ENCODE data around the gene TOP1. TPM values are rescaled to one million over a fixed set of nuclear protein-coding genes. Genes with fewer than 3 reads are reported as not detected.

The TOP1 gene
- total and polyA plus RNA-seq, 9 of the 15 experiments (the other 6 are each of a cell fraction or from before 2014, with no cell fraction given), result 26.4 to 127 (median 39.6) TPM

DNA sequence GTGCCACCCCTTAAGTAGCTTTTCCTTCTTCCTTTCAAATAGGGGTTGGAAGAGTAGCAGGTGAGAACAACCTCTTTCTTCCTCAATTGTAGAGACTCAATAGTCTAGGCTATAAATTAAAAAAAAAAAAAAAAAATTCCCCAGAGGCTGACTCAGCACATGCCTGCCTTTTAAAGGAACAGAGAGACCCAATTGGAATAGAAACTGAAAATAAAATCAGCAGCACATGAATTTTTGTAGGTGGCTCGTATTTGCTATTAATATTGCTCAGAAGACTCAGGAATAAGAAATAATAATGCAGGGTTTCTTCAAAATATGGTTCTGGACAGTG is 19.3 kb downstream of the TOP1 start (continued):
- TF ChIP-seq, protein P1, sequence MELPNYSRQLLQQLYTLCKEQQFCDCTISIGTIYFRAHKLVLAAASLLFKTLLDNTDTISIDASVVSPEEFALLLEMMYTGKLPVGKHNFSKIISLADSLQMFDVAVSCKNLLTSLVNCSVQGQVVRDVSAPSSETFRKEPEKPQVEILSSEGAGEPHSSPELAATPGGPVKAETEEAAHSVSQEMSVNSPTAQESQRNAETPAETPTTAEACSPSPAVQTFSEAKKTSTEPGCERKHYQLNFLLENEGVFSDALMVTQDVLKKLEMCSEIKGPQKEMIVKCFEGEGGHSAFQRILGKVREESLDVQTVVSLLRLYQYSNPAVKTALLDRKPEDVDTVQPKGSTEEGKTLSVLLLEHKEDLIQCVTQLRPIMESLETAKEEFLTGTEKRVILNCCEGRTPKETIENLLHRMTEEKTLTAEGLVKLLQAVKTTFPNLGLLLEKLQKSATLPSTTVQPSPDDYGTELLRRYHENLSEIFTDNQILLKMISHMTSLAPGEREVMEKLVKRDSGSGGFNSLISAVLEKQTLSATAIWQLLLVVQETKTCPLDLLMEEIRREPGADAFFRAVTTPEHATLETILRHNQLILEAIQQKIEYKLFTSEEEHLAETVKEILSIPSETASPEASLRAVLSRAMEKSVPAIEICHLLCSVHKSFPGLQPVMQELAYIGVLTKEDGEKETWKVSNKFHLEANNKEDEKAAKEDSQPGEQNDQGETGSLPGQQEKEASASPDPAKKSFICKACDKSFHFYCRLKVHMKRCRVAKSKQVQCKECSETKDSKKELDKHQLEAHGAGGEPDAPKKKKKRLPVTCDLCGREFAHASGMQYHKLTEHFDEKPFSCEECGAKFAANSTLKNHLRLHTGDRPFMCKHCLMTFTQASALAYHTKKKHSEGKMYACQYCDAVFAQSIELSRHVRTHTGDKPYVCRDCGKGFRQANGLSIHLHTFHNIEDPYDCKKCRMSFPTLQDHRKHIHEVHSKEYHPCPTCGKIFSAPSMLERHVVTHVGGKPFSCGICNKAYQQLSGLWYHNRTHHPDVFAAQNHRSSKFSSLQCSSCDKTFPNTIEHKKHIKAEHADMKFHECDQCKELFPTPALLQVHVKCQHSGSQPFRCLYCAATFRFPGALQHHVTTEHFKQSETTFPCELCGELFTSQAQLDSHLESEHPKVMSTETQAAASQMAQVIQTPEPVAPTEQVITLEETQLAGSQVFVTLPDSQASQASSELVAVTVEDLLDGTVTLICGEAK (IDR thresholded peaks at IDR 0.05), result no peak
- TF ChIP-seq, protein P1 (CRISPR knock-in tag; IDR thresholded peaks at IDR 0.05), result no peak
- TF ChIP-seq C11orf30 (IDR thresholded peaks at IDR 0.05; ENCODE audit: low read depth) (peak; percentile 96), ZNF77 (CRISPR knock-in tag; IDR thresholded peaks at IDR 0.05) (no peak), FOSL1 (tag; conservative IDR thresholded peaks at IDR 0.05) (peak; percentile 40; the same call in 1 of the 2 replicates)
